22Rv1 (cell line): Measurements from ENCODE around the gene ZNF48.

Experiments used
- CTCF ChIP-seq: fragments of 450-650 bp; IDR thresholded peaks from 2 replicates; pipeline ENCODE4 v1.5.1; 2017; ENCODE audit warnings: mild to moderate bottlenecking
- ZFX ChIP-seq: fragments of 450-650 bp; IDR thresholded peaks from 2 replicates; pipeline ENCODE4 v1.6.1; 2017; ENCODE audit warnings: antibody characterized with exemption, borderline replicate concordance

- TF ChIP-seq CTCF (no peak), ZFX (no peak)
Observed at GRCh38 chr16:30382111-30382881, 12.9 kb upstream of the ZNF48 start, which contains the start of gene SEPTIN1.
